Endothelial cell of umbilical vein (primary cell): ENCODE data around the gene TFF3. TPM values are rescaled to one million over a fixed set of nuclear protein-coding genes. Genes with fewer than 3 reads are reported as not detected.

Source experiments
- BruUV-seq: library from RNA; stranded (reverse); fragments of 400-500 nt; replicated peaks from 2 replicates; lab custom pipeline; 2021; lab: Mats Ljungman, UMichigan
- CTCF ChIA-PET: fragments of 300-600, 350-600 bp; sonication (Branson Sonifier 250); formaldehyde crosslinking; loops from one replicate; lab custom pipeline; 2021; ENCODE audit warnings: antibody characterized with exemption, inconsistent platforms; lab: Charles Lee
- POLR2A ChIA-PET: fragments of 300-600, 350-600 bp; sonication (Branson Sonifier 250); formaldehyde crosslinking; loops from one replicate; lab custom pipeline; 2021; ENCODE audit warnings: antibody characterized with exemption, inconsistent platforms; lab: Charles Lee
- DNase-seq: peaks from one replicate; pipeline ENCODE4 v3.0.0-alpha.2; 2011; ENCODE audit warnings: low read depth, low spot score
- FAIRE-seq: peaks from 2 replicates; lab custom pipeline; 2011; peaks lifted over from hg19 to GRCh38; lab: Jason Lieb, UNC
- H2AFZ ChIP-seq: 2 replicates; pipeline ENCODE4 v1.6.0; 2012; ENCODE audit warnings: low read depth, low read length, control low read depth, inconsistent platforms
- H3K27ac ChIP-seq: 2 replicates; pipeline ENCODE4 v1.5.1; 2011; ENCODE audit warnings: low read depth, mild to moderate bottlenecking, control low read depth, low read length, moderate library complexity; ENCODE audit not compliant: insufficient read depth
- H3K27me3 ChIP-seq, 2 experiments: 2 replicates each; pipeline versions ENCODE4 v1.6.0 to v1.6.1; 2011; ENCODE audit warnings: low read length in 2 of 2, mixed read lengths in 1 of 2; ENCODE audit not compliant: control insufficient read depth in 2 of 2, insufficient read depth in 2 of 2
- H3K36me3 ChIP-seq, 2 experiments: 2 replicates in 1 of 2; 3 replicates in 1 of 2; pipeline ENCODE4 v1.5.1; 2011; ENCODE audit warnings: low read length in 2 of 2, mild to moderate bottlenecking in 1 of 2, moderate library complexity in 1 of 2; ENCODE audit not compliant: control insufficient read depth in 2 of 2, insufficient read depth in 2 of 2; ENCODE audit errors: extremely low read depth in 1 of 2
- H3K4me1 ChIP-seq: 3 replicates; pipeline ENCODE4 v1.5.1; 2011; ENCODE audit warnings: mild to moderate bottlenecking, low read length; ENCODE audit not compliant: control insufficient read depth, insufficient read depth; ENCODE audit errors: extremely low read depth
- H3K4me2 ChIP-seq: 2 replicates; pipeline ENCODE4 v1.6.1; 2011; ENCODE audit warnings: low read length, control low read depth, mixed read lengths; ENCODE audit not compliant: insufficient read depth
- H3K4me3 ChIP-seq, 3 experiments: fragments of 200-600 bp in 1 of 3; sonication (generic), shearing (Covaris generic) in 1 of 3; replicated peaks in 1 of 3; 2 replicates each; pipeline ENCODE4 v1.5.1; 2011 to 2016; ENCODE audit warnings: control low read depth in 3 of 3, low read length in 3 of 3, mild to moderate bottlenecking in 2 of 3, inconsistent platforms in 1 of 3, low read depth in 1 of 3, moderate library complexity in 1 of 3; ENCODE audit not compliant: insufficient read depth in 1 of 3
- H3K79me2 ChIP-seq: 2 replicates; pipeline ENCODE4 v1.6.0; 2012; ENCODE audit warnings: low read length, inconsistent platforms; ENCODE audit not compliant: control insufficient read depth, insufficient read depth
- H3K9ac ChIP-seq: replicated peaks from 2 replicates; pipeline ENCODE3; 2011; ENCODE audit warnings: low read length, control low read depth; ENCODE audit not compliant: insufficient read depth; ENCODE audit errors: extremely low read depth
- H3K9me1 ChIP-seq: replicated peaks from 3 replicates; pipeline ENCODE4 v1.6.0; 2011; ENCODE audit warnings: mild to moderate bottlenecking, low read length; ENCODE audit not compliant: control insufficient read depth, insufficient read depth; ENCODE audit errors: extremely low read depth
- H3K9me3 ChIP-seq: replicated peaks from 2 replicates; pipeline ENCODE4 v1.5.1; 2012; ENCODE audit warnings: low read length, inconsistent platforms; ENCODE audit not compliant: control insufficient read depth, insufficient read depth
- H4K20me1 ChIP-seq: replicated peaks from 2 replicates; pipeline ENCODE3; 2011; ENCODE audit warnings: mild to moderate bottlenecking, low read length; ENCODE audit not compliant: control insufficient read depth, insufficient read depth; ENCODE audit errors: extremely low read depth
- EZH2 ChIP-seq: IDR thresholded peaks from 2 replicates; pipeline ENCODE4 v1.6.1; 2012; ENCODE audit warnings: borderline replicate concordance, low read depth, mild to moderate bottlenecking, moderate library complexity, low read length, inconsistent platforms; ENCODE audit not compliant: severe bottlenecking
- FOS ChIP-seq: IDR thresholded peaks from 2 replicates; pipeline ENCODE4 v1.6.1; 2011; ENCODE audit warnings: mild to moderate bottlenecking, low read length, moderate library complexity, borderline replicate concordance; ENCODE audit not compliant: insufficient read depth
- GATA2 ChIP-seq: IDR thresholded peaks from 2 replicates; pipeline ENCODE4 v1.7.0; 2011; ENCODE audit warnings: low read depth, mild to moderate bottlenecking, moderate library complexity, mixed read lengths, low read length; ENCODE audit not compliant: insufficient read length, insufficient read depth
- JUN ChIP-seq: IDR thresholded peaks from 2 replicates; pipeline ENCODE4 v1.6.1; 2011; ENCODE audit warnings: borderline replicate concordance, low read depth; ENCODE audit not compliant: insufficient read length, insufficient read depth
- MYC ChIP-seq: IDR thresholded peaks from one replicate; pipeline ENCODE4 v1.6.1; 2011; ENCODE audit warnings: mild to moderate bottlenecking, low read depth, low read length
- POLR2A ChIP-seq: IDR thresholded peaks from 2 replicates; pipeline ENCODE4 v1.6.1; 2012; ENCODE audit warnings: low read depth, mild to moderate bottlenecking, control low read depth, low read length
- POLR2AphosphoS5 ChIP-seq: IDR thresholded peaks from 2 replicates; pipeline ENCODE4 v1.6.1; 2012; ENCODE audit warnings: low read depth, mild to moderate bottlenecking, control low read depth, low read length, moderate library complexity; ENCODE audit not compliant: insufficient read depth
- dilution Hi-C: fragments of 300-500 bp; cut with MboI; formaldehyde crosslinking; loops from one replicate; pipeline ENCODE4 v1.15.0; 2019; ENCODE audit warnings: low sequenced_read_pairs; ENCODE audit not compliant: extremely low pct_ligation_motif_present
- intact Hi-C: fragments of 100-400 bp; cut with micrococcal nuclease; formaldehyde crosslinking; loops from one replicate; pipeline ENCODE4 v1.10.0; 2022
- polyA plus RNA-seq, 4 experiments: library from polyadenylated mRNA; depleted of rRNA in 3 of 4; stranded (reverse) in 3 of 4; unstranded in 1 of 4; fragments of >200 nt; gene quantifications; 2 replicates each; pipeline versions ENCODE4 v1.2.1 to v1.2.3, GENCODE V29; 2011 to 2012; ENCODE audit warnings: missing spikeins in 1 of 4
- total RNA-seq: library from RNA; stranded (reverse); gene quantifications from 2 replicates; pipeline ENCODE4 v1.2.3, GENCODE V29; 2021
- TF ChIP-seq, protein P1 (sequence below): IDR thresholded peaks from 2 replicates; pipeline ENCODE4 v1.6.1; 2011; ENCODE audit not compliant: insufficient read depth, insufficient read length
- TF ChIP-seq, protein P2 (sequence below), 2 donors: IDR thresholded peaks; 1 replicate in 1 of 2; 2 replicates in 1 of 2; pipeline ENCODE4 v1.5.1; 2011; ENCODE audit warnings: low read length in 2 of 2, mild to moderate bottlenecking in 2 of 2, moderate library complexity in 2 of 2, control low read depth in 1 of 2, inconsistent platforms in 1 of 2, low read depth in 1 of 2; ENCODE audit not compliant: insufficient read depth in 1 of 2; ENCODE audit errors: extremely low read depth in 1 of 2

The TFF3 gene
- total and polyA plus RNA-seq, 2 donors (not counting 3 experiments of a cell fraction or from before 2014, with no cell fraction given) = 0.93 to 1.8 TPM

DNA sequence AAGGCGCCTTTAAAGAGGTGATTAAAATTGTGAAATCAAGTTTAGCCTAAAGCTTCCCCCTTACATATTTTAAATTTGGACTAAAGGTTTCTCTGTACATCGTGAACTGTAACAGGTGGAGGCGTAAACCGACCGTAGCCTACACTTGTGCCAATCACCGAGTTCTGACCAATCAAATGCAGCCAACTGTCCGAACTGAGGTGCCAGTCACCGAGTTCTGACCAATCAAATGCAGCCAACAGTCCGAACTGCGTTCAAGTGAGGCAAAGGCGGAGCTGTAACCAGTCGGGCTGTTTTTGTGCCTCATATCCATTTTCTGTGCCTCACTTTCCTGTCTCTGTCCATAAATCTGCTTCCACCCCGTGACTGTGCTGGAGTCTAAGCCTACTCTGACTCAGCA lies 43.7 kb upstream of the TFF3 start:
- no TSS peak for BruUV-seq
- H3K27ac ChIP-seq = no peak overlapping the region
- FAIRE-seq = no peak
- H3K9ac ChIP-seq = no peak overlapping the region
- H4K20me1 ChIP-seq = no peaks in the 10 kb centered on the region
- DNase-seq = no peak
- intact Hi-C loops (no loop called here), dilution Hi-C loops (no loop called here)
- H3K4me1 ChIP-seq = no peaks in the 10 kb centered on the region
- no peaks in the 10 kb centered on the region for H3K9me3 ChIP-seq
- no peak overlapping the region for H2AFZ ChIP-seq
- TF ChIP-seq, protein P1, sequence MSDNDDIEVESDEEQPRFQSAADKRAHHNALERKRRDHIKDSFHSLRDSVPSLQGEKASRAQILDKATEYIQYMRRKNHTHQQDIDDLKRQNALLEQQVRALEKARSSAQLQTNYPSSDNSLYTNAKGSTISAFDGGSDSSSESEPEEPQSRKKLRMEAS = no peak
- TF ChIP-seq POLR2A (no peak), FOS (no peak), MYC (no peak), POLR2AphosphoS5 (no peak), JUN (no peak), GATA2 (no peak), EZH2 (no peak)
- TF ChIP-seq, protein P2, sequence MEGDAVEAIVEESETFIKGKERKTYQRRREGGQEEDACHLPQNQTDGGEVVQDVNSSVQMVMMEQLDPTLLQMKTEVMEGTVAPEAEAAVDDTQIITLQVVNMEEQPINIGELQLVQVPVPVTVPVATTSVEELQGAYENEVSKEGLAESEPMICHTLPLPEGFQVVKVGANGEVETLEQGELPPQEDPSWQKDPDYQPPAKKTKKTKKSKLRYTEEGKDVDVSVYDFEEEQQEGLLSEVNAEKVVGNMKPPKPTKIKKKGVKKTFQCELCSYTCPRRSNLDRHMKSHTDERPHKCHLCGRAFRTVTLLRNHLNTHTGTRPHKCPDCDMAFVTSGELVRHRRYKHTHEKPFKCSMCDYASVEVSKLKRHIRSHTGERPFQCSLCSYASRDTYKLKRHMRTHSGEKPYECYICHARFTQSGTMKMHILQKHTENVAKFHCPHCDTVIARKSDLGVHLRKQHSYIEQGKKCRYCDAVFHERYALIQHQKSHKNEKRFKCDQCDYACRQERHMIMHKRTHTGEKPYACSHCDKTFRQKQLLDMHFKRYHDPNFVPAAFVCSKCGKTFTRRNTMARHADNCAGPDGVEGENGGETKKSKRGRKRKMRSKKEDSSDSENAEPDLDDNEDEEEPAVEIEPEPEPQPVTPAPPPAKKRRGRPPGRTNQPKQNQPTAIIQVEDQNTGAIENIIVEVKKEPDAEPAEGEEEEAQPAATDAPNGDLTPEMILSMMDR (IDR thresholded peaks at IDR 0.05; ENCODE audit: extremely low read depth in 1 of 2, insufficient read depth in 1 of 2, low read depth in 1 of 2, low read length in 2 of 2) = no peak
- no peaks in the 10 kb centered on the region for H3K9me1 ChIP-seq
- no peaks in the 10 kb centered on the region for H3K36me3 ChIP-seq
- peaks cover 0 to 1% of the 10 kb centered on the region in 2 experiments for H3K27me3 ChIP-seq
- no peaks in the 10 kb centered on the region for H3K79me2 ChIP-seq
- CTCF ChIA-PET = interaction anchor here (0.5 to 1.1 kb wide), 3 partner anchors 13 to 325 kb away, joined by 3 to 5 read pairs (median 3); no protein-coding TSS in a partner anchor
- H3K4me2 ChIP-seq = no peak overlapping the region
- POLR2A ChIA-PET = no interaction called here
- H3K4me3 ChIP-seq = no peak overlapping the region
